ENCODE measurements around the gene FLNB. TPM values are rescaled to one million over a fixed set of nuclear protein-coding genes. Genes with fewer than 3 reads are reported as not detected.
"Not testable (repeated sequence)": the region's sequence is repeated elsewhere in the genome, so short reads cannot be mapped to it uniquely, and the experiment has no call there.

Gene FLNB
- total RNA-seq, 4 donors from 2014 or later = 265 to 345 (median 277) TPM

GRCh38 chr3:58200846-58201355 lies 192.7 kb downstream of the FLNB start:
- 40 to 45% methylated on average over 11 of the region's 11 CpGs for WGBS, 2 donors
- DNase-seq (ENCODE audit: low spot score in 2 of 2) = no peak

GRCh38 chr3:58201451-58201850 lies 193.2 kb downstream of the FLNB start:
- H3K27ac ChIP-seq; H3K36me3 ChIP-seq; H3K9me3 ChIP-seq; H3K27me3 ChIP-seq; DNase-seq (ENCODE audit: low spot score in 2 of 2); H3K4me3 ChIP-seq: not testable (repeated sequence)
- WGBS, 2 donors = 58 to 66% methylated on average over 3 of the region's 3 CpGs
- H3K4me1 ChIP-seq = peaks cover 0 to 22% (median 0%) of the 10 kb centered on the region in 4 donors

More at GRCh38 chr3:58200846-58201355, 192.7 kb downstream of the FLNB start:
- no peaks in the 10 kb centered on the region for H3K27me3 ChIP-seq
- H3K27ac ChIP-seq = peak overlapping the region in 1 of 4 donors; percentile 46
- H3K36me3 ChIP-seq = no peaks in the 10 kb centered on the region
- no peak overlapping the region for H3K4me3 ChIP-seq
- H3K4me1 ChIP-seq = peaks cover 0 to 22% (median 0%) of the 10 kb centered on the region in 4 donors
- no peaks in the 10 kb centered on the region for H3K9me3 ChIP-seq
- TF ChIP-seq POLR2A (IDR thresholded peaks at IDR 0.05) (no peak), CTCF (IDR thresholded peaks at IDR 0.05) (no peak), EP300 (IDR thresholded peaks at IDR 0.05) (no peak)

GRCh38 chr3:58202917-58203360 lies 194.7 kb downstream of the FLNB start:
- TF ChIP-seq CTCF (IDR thresholded peaks at IDR 0.05) (no peak), EP300 (IDR thresholded peaks at IDR 0.05) (no peak), POLR2A (IDR thresholded peaks at IDR 0.05) (no peak)
- no peaks in the 10 kb centered on the region for H3K9me3 ChIP-seq
- no peak overlapping the region for H3K27ac ChIP-seq
- WGBS, 2 donors = 87% methylated on average over 9 of the region's 9 CpGs
- H3K36me3 ChIP-seq = no peaks in the 10 kb centered on the region
- DNase-seq (ENCODE audit: low spot score in 2 of 2) = no peak
- no peak overlapping the region for H3K4me3 ChIP-seq
- H3K4me1 ChIP-seq = peaks cover 0 to 22% (median 0%) of the 10 kb centered on the region in 4 donors
- no peaks in the 10 kb centered on the region for H3K27me3 ChIP-seq

GRCh38 chr3:58203541-58203940 lies 195.3 kb downstream of the FLNB start:
- no peak for DNase-seq (ENCODE audit: low spot score in 2 of 2)
- no peaks in the 10 kb centered on the region for H3K27me3 ChIP-seq
- H3K27ac ChIP-seq = no peak overlapping the region
- no peaks in the 10 kb centered on the region for H3K36me3 ChIP-seq
- H3K4me3 ChIP-seq = no peak overlapping the region
- WGBS, 2 donors = 93 to 98% methylated on average over 4 of the region's 4 CpGs
- no peak for TF ChIP-seq CTCF (IDR thresholded peaks at IDR 0.05)
- no peak for TF ChIP-seq POLR2A (IDR thresholded peaks at IDR 0.05)
- TF ChIP-seq EP300 (IDR thresholded peaks at IDR 0.05) = no peak
- H3K9me3 ChIP-seq = no peaks in the 10 kb centered on the region
- peaks cover 0 to 16% (median 0%) of the 10 kb centered on the region in 4 donors for H3K4me1 ChIP-seq

- TF ChIP-seq EP300 (IDR thresholded peaks at IDR 0.05) = no peak
- no peak for TF ChIP-seq POLR2A (IDR thresholded peaks at IDR 0.05)
- TF ChIP-seq CTCF (IDR thresholded peaks at IDR 0.05) = no peak
- Histone ChIP-seq H3K27ac (no peak overlapping the region), H3K4me3 (no peak overlapping the region), H3K4me1 (peaks cover 0 to 8% (median 0%) of the 10 kb centered on the region in 4 donors), H3K27me3 (no peaks in the 10 kb centered on the region), H3K9me3 (no peaks in the 10 kb centered on the region), H3K36me3 (no peaks in the 10 kb centered on the region)
- DNase-seq (ENCODE audit: low spot score in 2 of 2) = no peak
- 83 to 88% methylated on average over 4 of the region's 4 CpGs for WGBS, 2 donors
Measured at GRCh38 chr3:58204720-58205119, 196.5 kb downstream of the FLNB start.
